Muscle of arm (tissue), 12 donors: ENCODE results near the gene PPP1R3D. TPM values are rescaled to one million over a fixed set of nuclear protein-coding genes. Genes with fewer than 3 reads are reported as not detected.
"Not testable (repeated sequence)": the region's sequence is repeated elsewhere in the genome, so short reads cannot be mapped to it uniquely, and the experiment has no call there.

Source experiments
- DNase-seq: peaks from one replicate; pipeline ENCODE4 v3.0.0-alpha.2; 2013
- polyA plus RNA-seq, 12 donors: library from polyadenylated mRNA; unstranded; fragments of 120-200 nt; gene quantifications; one replicate each; pipeline ENCODE4 v1.2.1, GENCODE V29; 2013; ENCODE audit not compliant: insufficient read length in 12 of 12

PPP1R3D gene
- polyA plus RNA-seq, 12 donors = 3.5 to 7.5 (median 5.1) TPM; not detected in 1

DNA sequence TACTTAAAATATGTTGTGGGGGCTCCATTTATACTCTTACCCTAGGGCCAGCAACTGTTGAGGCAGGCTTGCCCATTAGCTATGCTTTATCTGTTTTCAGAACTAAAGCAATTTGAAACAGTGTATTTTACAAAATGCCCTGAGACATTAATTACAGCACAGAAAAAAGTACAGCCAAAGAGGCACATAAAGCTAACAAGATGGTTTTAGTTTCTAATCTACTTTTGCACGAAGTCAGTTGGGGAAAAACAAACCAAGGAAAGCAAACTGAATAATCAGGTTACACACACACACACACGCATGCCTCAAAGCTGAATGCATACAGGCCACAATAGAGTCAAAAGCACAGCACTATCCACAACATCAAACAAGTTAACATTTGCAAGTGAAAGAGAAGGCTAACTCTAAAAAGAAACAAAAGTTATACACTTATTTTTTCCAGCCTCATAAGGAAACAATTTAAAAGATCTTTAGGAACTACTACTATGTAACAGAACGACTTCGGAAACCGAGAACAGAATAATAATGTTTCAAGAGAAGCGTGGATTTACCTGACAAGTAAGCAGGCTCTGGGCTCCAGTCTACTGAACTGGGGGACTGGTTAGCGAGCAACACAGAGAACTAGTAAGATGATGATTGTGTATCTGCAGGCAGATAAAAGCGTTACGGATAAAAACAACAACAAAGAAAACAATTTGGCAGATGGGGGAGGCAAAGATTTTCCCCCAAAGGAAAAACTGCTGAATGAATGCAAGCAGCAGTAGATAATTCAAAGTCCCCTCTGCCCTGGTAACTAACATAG lies 8.4 kb downstream of the PPP1R3D start:
- no peak for DNase-seq

DNA sequence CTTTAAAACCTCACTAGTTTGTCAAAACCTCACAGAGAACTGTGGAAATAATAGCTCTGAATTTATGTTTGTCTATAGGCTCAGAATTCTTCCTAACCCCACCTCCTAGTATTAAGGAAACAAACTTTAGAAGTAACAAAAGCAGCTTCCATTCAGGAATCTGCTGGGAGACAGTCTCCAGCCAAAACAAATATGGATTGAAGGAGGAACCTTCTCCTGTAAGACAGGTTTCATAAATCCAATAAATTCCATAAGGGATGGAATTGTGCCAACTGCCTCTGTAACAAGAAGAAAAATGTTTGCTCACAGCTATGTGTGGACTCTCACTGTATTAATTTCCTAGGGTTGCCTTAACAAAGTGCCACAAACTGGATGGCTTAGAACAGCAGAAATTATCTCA lies 14.2 kb downstream of the PPP1R3D start:
- no peak for DNase-seq

DNA sequence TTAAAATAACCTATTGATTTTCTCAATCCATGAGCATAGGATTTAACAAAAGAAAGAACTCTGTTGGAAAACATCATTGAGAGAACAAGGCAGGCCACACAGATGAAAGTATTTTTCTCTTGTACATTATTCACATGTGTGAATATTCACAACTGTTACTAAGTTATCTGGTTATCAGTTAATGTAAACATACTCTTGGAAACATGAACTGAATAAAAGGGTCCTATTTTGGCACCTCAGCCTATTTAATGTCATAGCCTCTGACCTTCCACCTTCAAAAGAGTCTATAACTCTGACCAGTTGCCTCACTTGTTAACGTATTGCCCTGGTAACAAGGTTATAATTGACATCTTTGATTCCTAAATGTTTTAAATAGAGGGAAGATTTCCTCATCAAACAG lies 14.7 kb downstream of the PPP1R3D start:
- no peak for DNase-seq

DNA sequence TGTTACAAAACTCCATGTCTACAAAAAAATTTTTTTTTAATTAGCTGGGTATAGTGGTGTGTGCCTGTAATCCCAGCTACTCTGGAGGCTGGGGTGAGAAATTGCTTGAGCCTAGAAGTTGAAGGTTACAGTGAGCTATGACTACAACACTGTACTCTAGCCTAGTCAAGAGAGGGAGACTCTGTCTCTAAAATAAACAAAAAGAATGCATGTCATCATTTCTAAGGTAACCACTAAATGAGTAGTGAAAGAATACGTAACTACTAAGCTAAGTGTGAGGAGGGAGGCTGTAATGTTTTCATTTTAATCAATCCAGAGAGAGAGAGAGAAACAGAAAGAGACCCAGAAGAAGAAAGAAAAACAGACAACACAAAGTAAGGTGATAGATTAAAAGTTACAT lies 16.6 kb downstream of the PPP1R3D start:
- DNase-seq = no peak

DNA sequence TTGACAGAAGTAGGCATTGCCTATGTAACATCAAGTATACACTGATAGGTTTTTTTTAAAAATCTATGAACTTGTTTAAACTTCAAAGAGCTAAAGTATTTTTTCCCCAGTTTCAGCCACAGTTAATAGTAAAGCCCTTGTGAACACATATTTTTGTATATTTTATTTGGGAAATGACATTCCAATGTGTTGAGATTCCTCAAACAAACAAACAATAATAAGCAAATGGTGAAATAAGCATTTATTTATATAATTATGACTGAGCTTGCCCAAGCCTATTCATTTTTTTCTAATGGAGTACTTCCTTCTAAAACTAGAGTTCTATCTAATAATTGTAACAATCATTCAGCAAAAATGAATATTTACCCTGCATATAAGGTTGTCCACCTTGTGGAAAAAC lies 19.2 kb downstream of the PPP1R3D start:
- DNase-seq = no peak

DNA sequence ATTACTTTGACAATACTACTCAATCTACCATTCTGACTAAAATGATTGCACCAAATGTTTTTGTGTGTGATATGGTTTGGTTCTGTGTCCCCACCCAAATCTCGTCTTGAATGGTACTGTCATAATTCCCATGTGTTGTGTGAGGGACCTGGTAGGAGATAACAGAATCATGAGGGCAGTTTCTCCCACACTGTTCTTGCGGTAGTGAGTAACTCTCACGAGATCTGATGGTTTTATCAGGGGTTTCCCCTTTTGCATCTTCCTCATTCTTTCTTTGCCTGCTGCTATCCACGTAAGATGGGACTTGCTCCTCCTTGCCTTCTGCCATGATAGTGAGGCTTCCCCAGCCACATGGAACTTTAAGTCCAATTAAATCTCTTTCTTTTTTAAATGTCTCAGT lies 27.5 kb downstream of the PPP1R3D start:
- DNase-seq = no peak

DNA sequence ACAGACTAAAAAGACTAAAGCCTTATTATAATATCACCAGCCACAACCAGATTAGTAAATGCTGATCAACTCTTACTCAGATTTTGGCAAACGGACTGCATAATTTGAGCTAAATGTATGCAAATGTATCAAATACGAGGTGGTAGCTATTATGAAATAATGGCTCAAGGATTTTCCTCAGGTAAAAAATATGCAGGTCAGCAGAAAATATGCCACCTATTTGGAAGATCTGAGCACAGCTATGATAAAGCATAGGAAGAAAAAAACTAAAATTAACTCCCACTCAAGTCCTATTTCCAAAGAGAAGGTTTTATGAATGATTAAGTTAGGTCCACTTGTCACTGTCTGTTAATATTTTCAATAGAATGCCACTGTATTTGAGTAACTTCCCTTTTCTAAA lies 29.1 kb downstream of the PPP1R3D start:
- no peak for DNase-seq

DNA sequence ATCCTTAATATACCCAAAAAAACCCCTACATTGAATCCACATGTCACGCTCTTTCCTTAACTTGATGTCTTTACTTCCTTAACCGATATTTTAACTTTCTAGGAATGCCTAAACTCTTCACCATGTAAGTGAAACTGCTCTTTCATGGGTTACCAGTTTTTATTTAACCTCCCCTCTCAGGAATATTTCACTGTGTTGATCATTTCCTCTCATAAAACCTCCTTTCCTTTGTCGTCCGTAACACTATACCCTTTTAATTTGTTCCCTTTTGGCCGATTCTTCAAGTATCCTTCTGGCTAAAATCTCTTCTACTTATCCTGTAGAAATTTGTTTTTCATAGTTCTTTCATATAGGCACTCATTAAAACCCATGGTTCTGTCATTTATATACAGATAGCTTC lies 31.2 kb downstream of the PPP1R3D start:
- no peak for DNase-seq

DNA sequence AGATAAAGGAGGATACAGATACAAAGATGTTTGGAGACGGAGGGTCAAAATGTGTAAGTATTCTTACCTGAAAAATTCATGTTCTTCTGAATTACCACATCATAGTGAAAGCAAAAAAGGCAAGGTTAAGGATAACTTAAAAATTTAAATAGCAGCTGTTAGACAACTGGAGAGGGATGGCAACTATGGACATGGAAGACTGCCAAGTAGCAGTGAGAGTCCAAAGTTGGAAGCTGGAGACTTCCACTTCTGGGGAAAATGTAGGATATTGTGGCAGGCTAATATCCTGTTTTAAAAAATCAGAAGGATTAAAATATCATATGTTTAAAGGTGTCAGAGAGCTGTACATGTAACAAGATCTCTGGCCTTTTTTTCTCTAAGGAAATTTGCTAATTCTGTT lies 36.5 kb downstream of the PPP1R3D start:
- peak; percentile 24 for DNase-seq

DNA sequence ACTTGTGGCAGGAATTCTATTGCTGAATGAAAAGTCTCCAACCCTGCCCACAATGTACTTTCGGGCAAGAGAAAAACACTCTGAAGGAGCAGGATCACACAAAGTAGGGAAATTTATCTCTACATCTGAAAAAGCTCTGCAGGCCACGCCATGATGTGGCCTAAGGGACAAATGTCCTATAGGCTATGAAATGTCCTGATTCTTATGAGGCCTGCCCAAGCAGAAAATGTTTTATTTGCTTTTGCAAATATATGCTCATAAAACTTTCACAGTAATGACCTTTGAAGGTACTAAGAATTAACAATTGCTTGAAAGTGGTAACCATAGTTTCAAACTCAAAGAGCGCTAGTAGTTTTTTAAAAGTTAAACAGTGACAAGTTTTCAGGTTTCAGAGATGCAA lies 37.6 kb downstream of the PPP1R3D start:
- no peak for DNase-seq

DNA sequence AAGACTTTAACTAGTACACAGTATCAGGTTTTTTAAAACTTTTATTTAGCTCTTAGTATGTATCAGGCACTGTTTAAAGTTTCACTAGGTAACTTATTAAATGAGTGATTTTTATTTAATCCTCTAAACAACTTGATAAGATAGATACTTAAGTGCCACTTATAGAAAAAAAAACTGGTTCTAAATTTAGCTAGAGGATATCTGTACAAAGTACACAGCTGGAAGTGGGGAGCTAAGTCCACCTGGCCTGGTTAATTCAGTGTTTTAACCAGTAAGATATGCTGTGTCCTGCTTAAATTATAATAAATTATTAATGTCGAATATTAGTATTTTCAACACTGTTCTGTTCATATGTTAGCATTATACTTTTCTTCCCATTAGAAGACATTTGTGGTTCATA lies 44.2 kb downstream of the PPP1R3D start:
- DNase-seq = no peak

DNA sequence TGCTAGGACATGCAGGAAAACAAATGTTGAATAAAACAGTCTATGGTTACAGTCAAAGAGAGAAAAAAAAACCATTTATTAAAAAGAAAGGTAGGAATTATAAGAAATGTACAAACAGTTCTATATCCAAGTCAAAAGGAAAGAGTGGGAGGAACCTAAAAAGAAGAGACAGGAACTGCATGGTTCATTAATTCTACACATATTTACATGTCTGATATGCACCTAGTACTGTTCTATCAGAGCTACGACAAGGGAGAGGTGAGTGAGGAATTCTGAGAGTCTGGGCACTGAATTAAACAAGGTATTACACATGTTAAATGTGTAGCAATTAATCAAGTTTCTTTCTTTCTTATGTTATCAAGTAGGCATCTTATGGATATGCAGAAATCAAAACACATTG lies 48.5 kb downstream of the PPP1R3D start:
- DNase-seq = no peak

DNA sequence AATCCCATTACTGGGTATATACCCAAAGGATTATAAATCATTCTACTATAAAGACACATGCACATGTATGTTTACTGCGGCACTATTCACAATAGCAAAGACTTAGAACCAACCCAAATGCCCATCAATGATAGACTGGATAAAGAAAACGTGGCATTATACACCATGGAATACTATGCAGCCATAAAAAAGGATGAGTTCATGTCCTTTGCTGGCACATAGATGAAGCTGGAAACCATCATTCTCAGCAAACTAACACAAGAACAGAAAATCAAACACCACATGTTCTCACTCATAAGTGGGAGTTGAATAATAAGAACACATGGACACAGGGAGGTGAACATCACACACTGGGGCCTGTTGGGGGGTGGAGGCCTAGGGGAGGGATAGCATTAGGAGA lies 50.1 kb downstream of the PPP1R3D start:
- DNase-seq = not testable (repeated sequence)

DNA sequence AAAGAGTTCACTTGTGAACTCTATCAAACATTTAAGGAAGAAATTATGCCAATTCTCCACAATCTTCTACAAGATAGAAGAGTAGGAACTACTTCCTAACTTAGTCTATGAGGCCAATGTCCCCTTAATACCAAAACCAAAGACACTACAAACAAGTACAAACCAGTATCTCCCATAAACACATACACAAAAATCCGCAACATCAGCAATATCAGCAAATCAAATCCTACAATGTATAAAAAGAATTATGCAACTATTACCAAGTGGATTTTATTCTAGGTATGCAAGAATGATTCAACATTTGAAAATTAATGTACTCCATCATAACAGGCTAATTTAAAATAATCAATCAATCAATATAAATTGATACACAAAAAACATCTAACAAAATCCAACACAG lies 52.1 kb downstream of the PPP1R3D start:
- DNase-seq = no peak

Other genes starting within 250 kb of the PPP1R3D start
- 1 to 10 TPM in 11 of 12 donors, not detected in 1; 2.1 to 7.3 (median 3.2) TPM for gene SYCP2, start 6.7 kb downstream of the PPP1R3D start, polyA plus RNA-seq
- gene FAM217B, start 84 bp upstream of the PPP1R3D start, polyA plus RNA-seq = 100 to 1,000 TPM in 1 of 12 donors, 10 to 100 TPM in 11; 20.9 to 111 (median 27.0) TPM
- gene CDH26, start 18.1 kb upstream of the PPP1R3D start, polyA plus RNA-seq = 1 to 10 TPM in 3 of 12 donors, under 1 TPM in 7, not detected in 2; 0.20 to 1.6 (median 0.92) TPM